Hepatocyte (in vitro differentiated cells): ENCODE data around the gene APOLD1. TPM values are rescaled to one million over a fixed set of nuclear protein-coding genes. Genes with fewer than 3 reads are reported as not detected.
"Not testable (repeated sequence)": the region's sequence is repeated elsewhere in the genome, so short reads cannot be mapped to it uniquely, and the experiment has no call there.

Experiments
- DNase-seq: peaks from one replicate; pipeline ENCODE4 v3.0.0-alpha.2; 2016; ENCODE audit warnings: low spot score
- H2AFZ ChIP-seq: fragments of 200-600 bp; sonication (generic); 2 replicates; pipeline ENCODE4 v1.6.0; 2016; ENCODE audit warnings: antibody characterized with exemption, mild to moderate bottlenecking
- H3K27ac ChIP-seq: fragments of 200-600 bp; sonication (generic); 2 replicates; pipeline ENCODE4 v1.5.1; 2016; ENCODE audit warnings: mild to moderate bottlenecking
- H3K27me3 ChIP-seq: fragments of 200-600 bp; sonication (generic); 2 replicates; pipeline ENCODE4 v1.6.1; 2016
- H3K36me3 ChIP-seq: fragments of 200-600 bp; sonication (generic); replicated peaks from 2 replicates; pipeline ENCODE4 v1.5.1; 2016; ENCODE audit warnings: low read depth; ENCODE audit not compliant: insufficient read depth
- H3K4me1 ChIP-seq: fragments of 200-600 bp; sonication (generic); 2 replicates; pipeline ENCODE4 v1.5.1; 2016; ENCODE audit warnings: mild to moderate bottlenecking, moderate library complexity; ENCODE audit not compliant: insufficient read depth
- H3K4me2 ChIP-seq: fragments of 200-600 bp; sonication (generic); 2 replicates; pipeline ENCODE4 v1.6.0; 2016
- H3K4me3 ChIP-seq: fragments of 200-600 bp; sonication (generic); 2 replicates; pipeline ENCODE4 v1.5.1; 2016; ENCODE audit warnings: mild to moderate bottlenecking
- H3K79me2 ChIP-seq: fragments of 200-600 bp; sonication (generic); 2 replicates; pipeline ENCODE4 v1.6.0; 2017; ENCODE audit warnings: mild to moderate bottlenecking
- H3K9me2 ChIP-seq: fragments of 200-600 bp; sonication (generic); replicated peaks from 2 replicates; pipeline ENCODE4 v1.6.0; 2017; ENCODE audit warnings: mild to moderate bottlenecking; ENCODE audit not compliant: insufficient read depth
- H3K9me3 ChIP-seq: fragments of 200-600 bp; sonication (generic); 2 replicates; pipeline ENCODE4 v1.5.1; 2016; ENCODE audit warnings: low read depth, mild to moderate bottlenecking
- H4K20me1 ChIP-seq: fragments of 200-600 bp; sonication (generic); 2 replicates; pipeline ENCODE4 v1.6.0; 2016; ENCODE audit warnings: mild to moderate bottlenecking; ENCODE audit not compliant: insufficient read depth, poor library complexity, severe bottlenecking
- CTCF ChIP-seq: fragments of 200-600 bp; sonication (generic); IDR thresholded peaks from 2 replicates; pipeline ENCODE4 v1.5.1; 2016; ENCODE audit warnings: antibody characterized with exemption, mild to moderate bottlenecking; ENCODE audit not compliant: poor library complexity
- EZH2 ChIP-seq: fragments of 200-600 bp; sonication (generic); IDR thresholded peaks from 2 replicates; pipeline ENCODE4 v1.6.1; 2016; ENCODE audit warnings: antibody characterized with exemption, mild to moderate bottlenecking, borderline replicate concordance
- EZH2phosphoT487 ChIP-seq: fragments of 200-600 bp; sonication (generic); IDR thresholded peaks from one replicate; pipeline ENCODE4 v1.6.1; 2018; ENCODE audit warnings: antibody characterized with exemption, mild to moderate bottlenecking, low read depth, moderate library complexity; ENCODE audit not compliant: unreplicated experiment, severe bottlenecking
- WGBS: methylation state at CpG from one replicate; pipeline ENCODE4 v1.1.6; 2016; ENCODE audit warnings: low lambda C conversion rate; ENCODE audit errors: missing lambda C conversion rate; 5-methylcytosine and 5-hydroxymethylcytosine counted together
- polyA plus RNA-seq: library from polyadenylated mRNA; unstranded; fragments of >200 nt; fragmentation: Nextera tagmentation; extraction: Ambion mirVana; gene quantifications from 2 replicates; pipeline ENCODE4 v1.2.1, GENCODE V29; 2016
- total RNA-seq: library from RNA; depleted of rRNA; stranded (reverse); fragments of >200 nt; gene quantifications from 2 replicates; pipeline ENCODE4 v1.2.3, GENCODE V29; 2014

APOLD1 gene
- total and polyA plus RNA-seq, 2 experiments from 2014 or later: 1.5 to 6.0 TPM

- TF ChIP-seq CTCF (no peak), EZH2phosphoT487 (no peak), EZH2 (no peak)
- 82% methylated on average over 9 of the region's 9 CpGs for WGBS
- Histone ChIP-seq H3K9me3 (no peaks in the 10 kb centered on the region), H3K9me2 (no peaks in the 10 kb centered on the region), H3K27me3 (no peaks in the 10 kb centered on the region), H2AFZ (no peak overlapping the region), H3K27ac (peak overlapping the region; percentile 48), H3K4me3 (no peak overlapping the region), H3K4me1 (peaks cover 14% of the 10 kb centered on the region), H3K79me2 (no peaks in the 10 kb centered on the region), H4K20me1 (no peaks in the 10 kb centered on the region), H3K36me3 (no peaks in the 10 kb centered on the region), H3K4me2 (no peak overlapping the region)
- peak; percentile 31 for DNase-seq
Observed at GRCh38 chr12:12800406-12801180, 15.1 kb downstream of the APOLD1 start.

DNA sequence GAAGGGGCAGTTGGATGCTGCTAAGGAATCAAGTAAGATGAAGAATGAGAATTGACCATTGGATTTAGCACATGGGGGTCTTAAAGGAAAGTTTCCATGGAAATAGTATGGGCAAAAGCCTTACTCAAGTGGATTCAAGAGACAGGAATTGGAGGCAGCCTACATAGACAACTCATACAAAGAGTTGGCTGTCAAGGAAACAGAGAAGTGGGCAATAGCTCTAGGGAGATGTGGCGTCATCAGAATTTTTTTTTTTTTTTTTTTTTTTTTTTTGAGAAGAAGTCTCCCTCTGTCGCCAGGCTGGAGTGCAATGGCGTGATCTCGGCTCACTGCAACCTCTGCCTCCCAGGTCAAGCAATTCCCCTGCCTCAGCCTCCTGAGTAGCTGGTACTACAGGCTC, 16.2 kb downstream of the APOLD1 start:
- not testable (repeated sequence) for H3K36me3 ChIP-seq, H3K9me3 ChIP-seq, H4K20me1 ChIP-seq, H3K4me2 ChIP-seq, H3K9me2 ChIP-seq, H3K27ac ChIP-seq, H3K79me2 ChIP-seq, H3K4me3 ChIP-seq, DNase-seq, H3K27me3 ChIP-seq, H2AFZ ChIP-seq
- peaks cover 14% of the 10 kb centered on the region for H3K4me1 ChIP-seq
- WGBS: 99% methylated on average over 4 of the region's 4 CpGs

GRCh38 chr12:12803186-12803585, 17.7 kb downstream of the APOLD1 start:
- Histone ChIP-seq H3K36me3 (no peaks in the 10 kb centered on the region), H3K4me1 (peaks cover 19% of the 10 kb centered on the region), H3K9me3 (no peaks in the 10 kb centered on the region), H3K79me2 (no peaks in the 10 kb centered on the region), H3K4me2 (no peak overlapping the region), H2AFZ (no peak overlapping the region), H3K27ac (peak overlapping the region; percentile 80), H3K4me3 (no peak overlapping the region), H3K27me3 (no peaks in the 10 kb centered on the region), H4K20me1 (no peaks in the 10 kb centered on the region), H3K9me2 (no peaks in the 10 kb centered on the region)
- 76% methylated on average over 2 of the region's 2 CpGs for WGBS
- peak; percentile 82 for DNase-seq
- TF ChIP-seq CTCF: no peak
- no peak for TF ChIP-seq EZH2
- TF ChIP-seq EZH2phosphoT487: no peak

- Histone ChIP-seq H2AFZ (no peak overlapping the region), H3K9me3 (no peaks in the 10 kb centered on the region), H3K4me3 (no peak overlapping the region), H3K27me3 (no peaks in the 10 kb centered on the region), H3K4me1 (peaks cover 22% of the 10 kb centered on the region), H3K36me3 (no peaks in the 10 kb centered on the region), H4K20me1 (no peaks in the 10 kb centered on the region), H3K4me2 (no peak overlapping the region), H3K9me2 (no peaks in the 10 kb centered on the region), H3K27ac (peak overlapping the region; percentile 80), H3K79me2 (no peaks in the 10 kb centered on the region)
- WGBS: 72% methylated on average over 6 of the region's 6 CpGs
- no peak for TF ChIP-seq EZH2phosphoT487
- TF ChIP-seq EZH2: no peak
- TF ChIP-seq CTCF: no peak
- DNase-seq: peak; percentile 44
Observed at GRCh38 chr12:12804011-12804410, 18.6 kb downstream of the APOLD1 start.
